ENCODE measurements around the gene PSMD11.
"Not testable (repeated sequence)": the region's sequence is repeated elsewhere in the genome, so short reads cannot be mapped to it uniquely, and the experiment has no call there.

The PSMD11 gene

DNA sequence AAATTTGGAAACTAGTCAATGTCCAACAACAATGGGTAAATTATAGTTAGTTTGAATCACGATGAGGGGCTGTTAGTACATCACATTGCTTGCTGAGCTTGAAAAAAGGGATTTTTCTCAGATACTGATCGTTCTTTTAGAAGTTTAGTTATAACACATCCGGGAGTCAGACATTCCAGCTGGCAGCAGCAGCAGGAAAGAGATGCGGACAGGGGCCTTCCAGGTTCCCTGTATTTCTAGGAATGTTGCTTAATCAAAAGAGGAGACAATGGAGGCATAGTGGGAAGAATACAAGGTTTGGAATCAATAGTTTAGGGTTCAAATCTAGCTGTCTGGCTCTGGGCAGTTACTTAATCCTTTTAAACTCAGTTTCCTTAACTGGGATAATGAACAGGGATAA is 70.3 kb downstream of the PSMD11 start:
- no peak for DNase-seq (ENCODE audit: low read depth)

DNA sequence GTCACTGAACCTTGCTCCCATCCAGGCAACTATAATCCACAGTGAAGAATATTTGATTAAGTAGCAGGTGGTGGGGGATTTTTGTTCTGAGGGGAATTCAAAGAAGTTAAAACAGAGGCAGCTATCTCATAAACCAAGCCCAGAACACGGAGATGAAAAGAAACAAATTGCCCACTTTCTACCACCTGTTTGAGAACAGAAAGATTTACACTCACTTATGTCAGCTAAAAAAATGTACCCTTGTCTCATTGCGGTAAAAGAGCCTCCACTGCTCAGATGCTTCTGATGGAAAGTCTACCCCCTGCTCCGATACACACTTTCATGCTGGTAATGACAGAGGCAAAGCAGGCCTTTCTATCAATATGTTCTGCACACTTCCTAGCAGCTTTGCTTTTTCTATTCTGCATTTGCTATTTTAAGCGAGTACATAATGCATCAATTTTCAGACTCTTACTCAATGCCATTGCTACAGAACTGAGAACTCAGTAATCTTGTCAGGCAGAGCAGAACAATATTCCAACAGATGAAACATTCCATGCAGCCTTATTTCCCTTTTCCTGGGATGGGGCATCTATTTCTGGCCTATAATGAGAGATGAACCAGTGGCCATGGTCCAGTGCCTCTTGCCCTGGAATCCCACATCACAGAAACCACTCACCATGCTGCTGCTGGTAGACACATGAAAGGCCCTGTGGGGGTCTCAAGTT is 71.5 kb downstream of the PSMD11 start:
- DNase-seq (ENCODE audit: low read depth): no peak

DNA sequence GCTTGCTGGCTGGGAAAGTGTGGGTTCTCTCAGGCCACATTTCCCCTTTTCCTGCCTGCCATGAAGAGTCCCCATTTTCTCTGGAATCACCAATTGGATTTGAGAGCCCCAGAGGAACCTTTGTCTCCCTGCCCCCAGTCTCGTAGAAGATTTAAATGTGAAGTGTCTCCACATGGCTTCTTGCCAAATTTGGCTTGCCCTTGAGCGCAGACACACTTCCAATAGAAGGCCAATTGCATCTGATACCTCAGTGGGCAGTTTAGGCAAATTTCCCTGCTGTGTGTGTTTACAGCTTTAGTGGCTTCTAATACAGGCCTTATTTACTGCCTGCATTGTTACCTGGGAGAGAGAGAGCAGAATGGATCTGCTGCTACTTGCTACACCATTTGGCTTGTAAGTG is 72.1 kb downstream of the PSMD11 start:
- no peak for DNase-seq (ENCODE audit: low read depth)

DNA sequence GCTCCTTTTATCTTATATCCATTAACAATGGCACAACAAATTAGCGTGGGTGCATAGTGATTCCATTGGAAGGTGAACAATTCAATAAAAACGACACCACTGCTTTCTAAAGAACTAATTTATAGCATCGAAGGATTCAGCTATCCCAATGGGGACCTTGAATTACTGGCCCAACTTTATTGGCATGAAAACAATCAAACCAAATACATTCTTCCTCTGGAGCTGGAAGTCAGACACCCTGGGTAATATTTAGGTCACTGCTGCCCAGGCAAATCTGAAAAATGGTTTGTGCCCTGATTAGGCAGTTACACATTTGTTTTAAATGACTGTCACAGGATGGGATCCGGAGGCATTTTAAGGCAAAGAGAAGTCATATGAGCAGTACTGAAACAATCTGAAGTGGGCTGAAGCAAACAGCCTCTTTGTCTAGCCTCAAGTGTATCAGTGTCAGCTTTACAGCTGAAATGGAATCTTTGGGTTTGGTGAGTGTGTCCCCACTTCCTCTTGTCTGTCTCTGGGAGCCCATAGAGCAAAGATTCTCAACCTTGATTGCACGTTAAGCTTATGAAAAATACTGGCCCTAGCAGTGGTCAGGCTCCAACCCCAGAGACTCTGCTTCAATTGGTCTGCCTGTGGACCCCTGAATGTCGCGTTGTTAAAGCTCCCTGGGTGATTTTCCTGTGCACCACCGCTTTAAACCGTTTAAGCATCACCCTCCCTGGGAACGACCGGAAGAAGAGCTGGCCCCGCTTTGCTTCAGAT is 72.8 kb downstream of the PSMD11 start:
- DNase-seq (ENCODE audit: low read depth): no peak

DNA sequence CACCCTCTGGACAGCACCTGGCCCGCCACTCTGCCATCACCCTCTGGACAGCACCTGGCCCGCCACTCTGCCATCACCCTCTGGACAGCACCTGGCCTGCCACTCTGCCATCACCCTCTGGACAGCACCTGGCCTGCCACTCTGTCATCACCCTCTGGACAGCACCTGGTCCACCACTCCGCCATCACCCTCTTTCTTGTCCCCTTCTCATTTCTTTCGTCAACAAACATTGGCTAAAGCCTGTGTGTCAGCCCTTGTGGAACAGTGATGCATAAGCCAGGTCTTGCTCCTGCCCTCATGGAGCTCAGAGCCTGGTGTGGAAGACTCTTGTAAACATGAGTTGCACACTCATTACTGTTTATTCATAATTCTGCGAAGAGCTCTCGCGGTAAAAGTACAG is 73.7 kb downstream of the PSMD11 start:
- no peak for DNase-seq (ENCODE audit: low read depth)

DNA sequence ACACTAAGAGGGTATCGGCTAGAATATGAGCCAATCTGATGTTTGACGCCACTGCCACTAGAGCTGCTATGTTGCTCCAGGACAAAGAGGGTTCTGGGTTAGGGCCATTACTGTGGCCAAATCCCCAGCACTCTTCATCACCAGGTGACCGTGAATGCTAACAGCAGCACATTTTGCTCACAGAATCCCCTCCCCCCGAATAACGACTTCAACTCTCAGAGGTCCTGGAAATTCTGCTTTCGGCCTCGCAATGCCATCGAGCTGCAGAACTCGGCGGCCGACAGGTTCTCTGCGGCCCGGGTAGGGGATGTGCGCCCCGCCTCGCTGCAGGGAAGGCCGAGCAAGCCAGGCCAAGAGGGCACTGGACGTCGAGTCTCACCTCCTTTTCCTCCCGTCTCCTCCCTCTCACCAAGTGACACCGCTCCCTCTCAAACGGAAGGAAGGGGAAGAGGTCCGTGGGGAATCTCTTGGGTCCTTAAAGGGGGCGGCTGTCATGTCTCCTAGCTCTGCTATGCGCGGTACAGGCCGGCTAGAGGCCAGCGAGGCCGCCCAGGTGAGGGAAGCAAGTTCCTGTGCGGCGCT is 74.4 kb downstream of the PSMD11 start:
- no peak for DNase-seq (ENCODE audit: low read depth)

DNA sequence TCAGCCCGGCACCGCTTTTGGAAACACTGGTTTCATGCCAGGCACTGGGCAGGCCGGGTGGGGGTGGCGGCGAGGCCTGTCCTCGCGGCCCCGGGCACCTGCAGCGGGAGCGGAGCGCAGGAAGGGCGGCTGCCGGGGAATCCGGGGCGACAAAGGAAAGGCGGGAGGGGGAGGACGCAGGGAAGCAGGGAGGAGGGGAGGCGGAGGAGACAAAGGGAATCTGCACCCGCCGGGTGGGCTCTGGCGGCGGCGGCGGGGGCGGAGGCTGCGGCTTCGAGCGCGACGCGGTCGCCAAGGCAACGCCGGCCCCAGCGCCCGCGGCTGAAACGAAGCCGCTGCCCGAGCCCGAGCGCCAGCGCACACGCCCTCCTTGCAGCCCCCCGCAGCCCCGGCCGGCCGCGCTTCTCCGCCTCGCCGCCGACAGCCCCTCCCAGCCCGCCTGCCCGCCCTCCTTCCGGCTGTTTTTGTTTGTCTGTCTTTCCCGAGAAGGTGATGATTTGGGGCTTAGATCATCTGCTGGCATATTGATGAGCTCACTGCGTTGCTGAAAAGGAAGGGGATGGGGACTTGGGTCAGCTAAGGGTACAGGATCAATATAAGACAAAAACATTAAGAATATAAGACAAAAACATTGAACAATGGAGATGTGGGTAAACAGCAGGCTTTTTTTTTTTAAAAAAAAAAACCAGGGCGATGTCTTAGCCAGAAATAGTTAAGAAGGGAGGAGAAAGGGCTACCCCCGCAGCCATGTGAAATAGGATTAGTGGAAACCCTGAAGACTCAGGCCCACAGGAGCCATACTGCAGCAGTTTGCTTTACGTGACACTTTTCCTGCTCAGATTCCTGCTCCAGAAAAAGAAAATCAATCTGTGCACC is 75.2 kb downstream of the PSMD11 start:
- peak; percentile 62 for DNase-seq (ENCODE audit: low read depth)

DNA sequence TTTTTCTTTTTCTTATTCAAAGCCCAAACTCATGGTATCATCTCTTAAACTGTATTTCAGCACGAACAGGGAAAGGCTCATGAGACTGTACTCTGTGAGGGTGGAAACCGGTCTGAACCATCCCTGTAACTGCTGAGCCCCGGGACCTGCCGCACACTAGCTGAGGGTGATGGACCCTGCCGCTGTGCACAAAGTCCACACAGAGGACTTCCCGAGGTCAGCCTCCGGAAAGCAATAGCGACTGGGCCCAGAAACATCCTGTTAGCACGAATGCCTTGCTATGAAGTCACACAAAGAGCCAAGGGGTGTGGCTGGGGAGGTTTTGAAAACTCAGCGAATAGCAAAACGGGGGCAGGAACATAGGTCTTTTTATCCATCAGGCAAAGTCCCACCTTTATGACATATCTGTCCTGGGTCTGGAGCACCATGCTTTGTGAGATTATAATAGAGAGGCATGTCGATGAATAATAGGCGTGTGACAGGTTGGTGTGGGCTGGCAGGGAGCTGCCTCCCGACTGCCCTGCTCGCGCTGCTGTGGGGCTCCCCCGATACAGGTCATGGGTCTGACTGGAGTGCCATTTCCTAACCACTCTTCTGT is 75.9 kb downstream of the PSMD11 start:
- peak; percentile 53 for DNase-seq (ENCODE audit: low read depth)

DNA sequence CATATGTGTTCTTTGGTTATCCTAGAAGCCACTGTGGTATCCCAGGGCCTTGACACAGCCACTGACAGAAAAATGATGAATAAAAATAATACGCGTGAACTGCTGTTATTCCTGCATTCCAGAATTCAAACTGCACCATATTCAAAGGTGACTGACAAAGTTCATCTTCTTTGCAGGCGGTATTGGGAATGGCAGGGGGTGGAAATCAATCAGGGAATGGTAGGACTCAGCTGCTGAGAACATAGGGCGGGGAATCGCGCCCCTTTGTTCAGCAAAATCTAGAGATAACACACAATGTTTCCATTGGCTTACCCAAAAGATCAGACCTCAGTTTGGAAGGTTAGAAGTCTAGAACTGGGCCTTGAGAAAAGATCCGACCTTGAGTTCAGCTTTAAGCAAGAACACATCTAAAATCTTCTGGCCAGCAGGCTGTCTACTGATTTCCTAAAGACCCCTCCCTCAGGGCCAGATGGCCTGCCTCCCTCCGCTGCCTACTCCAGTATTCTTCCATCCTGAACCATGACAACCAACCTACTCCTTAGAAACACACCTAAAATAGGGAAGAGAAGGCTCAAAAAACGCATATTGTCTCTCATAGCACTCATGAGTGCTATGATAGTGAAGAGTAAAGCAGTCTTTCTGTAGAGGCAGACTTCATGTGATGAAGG is 76.6 kb downstream of the PSMD11 start:
- DNase-seq (ENCODE audit: low read depth): no peak

DNA sequence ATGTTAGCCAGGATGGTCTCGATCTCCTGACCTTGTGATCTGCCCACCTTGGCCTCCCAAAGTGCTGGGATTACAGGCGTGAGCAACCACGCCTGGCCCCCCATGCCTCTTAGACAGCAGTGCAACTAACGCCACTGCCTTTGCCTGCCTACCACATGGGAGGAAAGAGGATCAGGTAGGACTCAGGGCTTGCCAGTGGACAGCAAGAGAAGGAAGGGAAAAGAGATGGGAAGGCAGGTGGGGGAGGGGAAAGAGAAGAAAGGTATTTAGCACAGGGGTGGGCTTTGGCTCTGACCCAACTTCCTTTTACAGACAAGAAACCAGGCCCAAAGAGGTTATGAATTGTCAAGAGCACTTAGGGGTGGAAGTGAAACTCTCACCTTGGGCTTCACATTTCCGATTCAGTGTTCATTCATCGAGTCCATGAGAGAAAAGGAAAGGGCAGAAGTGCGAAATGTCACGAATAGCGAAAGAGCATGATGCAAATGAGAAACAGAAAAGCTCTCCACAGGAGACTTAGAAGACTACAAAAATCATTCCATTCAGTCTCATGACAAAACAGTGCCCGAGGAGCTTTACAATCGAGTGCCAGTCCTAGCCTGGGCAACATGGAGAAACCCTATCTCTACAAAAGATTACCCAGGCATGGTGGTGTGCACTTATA is 78.8 kb downstream of the PSMD11 start:
- DNase-seq (ENCODE audit: low read depth): no peak

DNA sequence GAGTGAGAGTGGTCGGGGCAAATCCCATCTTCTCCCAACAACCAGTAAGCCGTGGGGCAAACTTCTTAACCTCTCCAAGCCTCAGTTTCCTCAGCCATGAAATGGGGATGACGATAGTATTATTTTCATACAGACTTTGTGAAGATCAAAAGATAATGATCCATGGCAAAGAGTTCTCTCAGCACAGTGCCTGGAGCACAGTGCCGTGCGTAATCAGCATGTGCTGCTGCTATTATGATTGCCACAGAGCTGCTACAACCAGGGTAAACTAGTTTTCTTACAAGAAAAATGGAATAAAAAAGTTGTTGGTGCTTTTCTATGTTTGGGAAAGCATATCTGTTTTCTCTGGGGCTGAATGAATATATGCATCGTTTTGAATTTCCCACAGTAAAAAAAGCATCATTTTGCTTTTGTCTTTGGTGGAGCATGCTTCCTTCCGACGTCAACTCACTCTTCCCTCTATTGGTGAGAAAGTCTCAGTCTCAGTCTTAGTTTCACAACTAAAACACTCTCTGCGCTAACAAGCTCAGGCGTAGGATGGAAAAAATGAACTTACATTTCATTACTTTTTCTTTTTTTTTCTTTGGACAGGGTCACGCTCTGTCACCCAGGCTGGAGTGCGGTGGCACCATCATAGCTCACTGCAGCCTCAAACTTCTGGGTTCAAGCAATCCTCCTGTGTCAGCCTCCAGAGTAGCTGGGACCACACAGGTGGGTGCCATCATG is 79.7 kb downstream of the PSMD11 start:
- DNase-seq (ENCODE audit: low read depth): no peak

DNA sequence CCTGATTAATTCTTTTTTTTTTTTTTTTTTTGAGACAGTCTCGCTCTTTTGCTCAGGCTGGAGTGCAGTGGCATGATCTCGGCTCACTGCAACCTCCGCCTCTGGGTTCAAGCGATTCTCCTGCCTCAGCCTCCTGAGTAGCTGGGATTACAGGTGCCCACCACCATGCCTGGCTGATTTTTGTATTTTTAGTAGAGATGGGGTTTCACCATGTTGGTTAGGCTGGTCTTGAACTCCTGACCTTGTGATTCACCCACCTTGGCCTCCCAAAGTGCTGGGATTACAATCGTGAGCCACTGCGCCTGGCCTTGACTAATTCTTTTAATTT is 80.2 kb downstream of the PSMD11 start:
- not testable (repeated sequence) for DNase-seq (ENCODE audit: low read depth)

DNA sequence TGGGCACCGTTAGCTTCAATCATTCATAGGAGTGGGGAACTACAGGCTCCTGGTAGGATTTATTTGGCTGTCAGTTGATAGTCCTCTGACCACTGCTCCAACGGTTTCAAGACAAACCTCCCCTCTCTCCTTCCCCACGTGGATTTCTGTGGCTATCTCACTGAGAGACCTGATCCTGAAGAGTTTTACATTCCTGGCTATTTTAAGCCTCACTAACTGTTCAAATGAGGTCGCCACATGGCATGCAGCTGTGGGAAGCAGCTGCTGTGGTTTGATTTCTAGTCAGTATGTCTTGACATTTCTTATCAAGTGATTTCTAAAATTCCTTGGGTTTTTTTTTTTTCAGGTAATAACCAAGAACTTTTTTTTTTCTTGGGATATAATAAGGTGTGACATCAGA is 80.8 kb downstream of the PSMD11 start:
- DNase-seq (ENCODE audit: low read depth): peak; percentile 81

DNA sequence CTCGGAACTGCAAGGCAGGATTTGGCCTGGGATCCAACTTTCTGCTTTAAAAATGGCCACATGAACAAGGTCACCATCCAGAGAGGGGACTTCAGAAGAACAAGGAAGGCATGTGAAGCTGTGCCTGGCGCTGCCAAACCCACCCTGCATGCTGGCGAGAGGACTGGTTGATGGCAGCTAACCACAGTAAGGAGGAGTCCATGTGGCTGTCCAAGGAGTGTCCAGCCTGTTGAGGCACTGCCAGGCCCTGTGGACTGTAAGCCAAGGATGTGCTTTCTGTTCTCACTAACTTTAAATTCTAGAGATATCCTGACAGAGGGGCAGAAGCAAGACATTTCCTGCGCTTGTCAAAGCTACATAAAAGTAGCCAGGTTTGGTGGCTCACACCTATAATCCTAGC is 82.8 kb downstream of the PSMD11 start:
- DNase-seq (ENCODE audit: low read depth): no peak

DNA sequence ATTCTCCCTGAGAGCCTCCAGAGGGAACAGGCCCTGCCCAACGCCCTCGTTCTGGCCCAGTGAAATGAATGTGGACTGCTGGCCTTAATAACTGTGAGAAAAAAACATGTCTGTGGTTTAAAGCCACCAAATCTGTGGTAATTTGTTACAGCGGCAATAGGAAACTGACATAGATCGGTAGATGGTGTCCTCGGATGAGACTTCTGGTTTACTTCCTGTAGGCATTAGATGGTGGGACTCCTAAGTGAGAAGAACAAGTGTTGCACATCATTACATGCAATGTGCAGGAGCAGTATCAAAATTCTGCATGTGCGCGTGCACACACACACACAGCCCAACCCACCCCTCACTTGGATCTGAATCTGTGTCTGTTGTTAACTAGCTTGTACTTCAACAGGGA is 84.5 kb downstream of the PSMD11 start:
- DNase-seq (ENCODE audit: low read depth): no peak

DNA sequence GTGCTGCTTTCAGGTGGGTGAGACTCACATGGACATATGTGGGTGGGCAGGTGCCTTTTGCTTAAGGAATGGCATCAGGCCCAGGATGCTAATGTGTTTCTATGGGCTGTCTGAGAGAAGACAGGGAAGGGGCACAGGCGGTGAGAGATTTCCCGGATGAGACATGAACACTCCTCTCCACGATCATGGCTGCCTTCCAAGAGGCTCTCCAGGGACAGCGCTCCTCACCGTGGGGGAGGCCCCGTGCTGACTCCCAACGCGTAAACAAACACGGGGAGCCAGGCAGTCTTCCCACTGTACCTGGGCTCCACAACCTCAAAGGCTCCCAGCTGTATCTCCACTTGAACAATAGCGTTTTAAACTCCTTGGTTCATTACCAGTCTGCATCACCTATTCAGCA is 85.3 kb downstream of the PSMD11 start:
- DNase-seq (ENCODE audit: low read depth): peak; percentile 13
